OCI-LY7 (cell line): Measurements from ENCODE around the gene UVRAG.

Experiments
- CTCF ChIP-seq: fragments of 200-600 bp; sonication (generic); conservative IDR thresholded peaks from 2 replicates; pipeline ENCODE4 v1.5.1; 2014; ENCODE audit warnings: mild to moderate bottlenecking, antibody characterized with exemption, low read length, moderate library complexity, mixed read lengths
- EZH2phosphoT487 ChIP-seq: fragments of 200-600 bp; sonication (generic); IDR thresholded peaks from 2 replicates; pipeline ENCODE4 v1.6.1; 2018; ENCODE audit warnings: low read depth, borderline replicate concordance, mild to moderate bottlenecking, mixed run types, antibody characterized with exemption, low read length, moderate library complexity, mixed read lengths

DNA sequence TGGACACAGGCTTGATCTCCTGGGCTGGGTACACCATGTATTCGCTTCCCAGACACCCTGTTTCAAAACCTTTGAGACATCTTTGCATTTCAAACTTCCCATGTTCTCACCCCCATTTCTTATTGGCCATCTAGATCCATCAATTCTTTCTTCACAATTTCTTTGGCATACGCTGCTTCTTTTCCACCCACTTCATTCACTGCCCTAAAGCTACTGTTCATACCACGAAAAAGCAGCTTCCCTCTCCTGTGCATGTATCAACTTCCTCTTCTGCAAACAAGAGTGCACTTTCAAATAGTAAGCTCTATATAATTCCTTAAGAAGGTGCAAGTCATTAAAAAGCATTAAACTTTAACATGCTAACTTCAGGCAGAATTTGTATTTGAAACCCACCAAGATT, 21.4 kb downstream of the UVRAG start:
- TF ChIP-seq CTCF, result no peak
- no peak for TF ChIP-seq EZH2phosphoT487
